HG02571 (cell line): ENCODE data around the gene TCERG1L.

Source experiments
- ATAC-seq: cut with Tn5 transposase; IDR thresholded peaks from one replicate; pipeline ENCODE4 v1.9.1; 2021; ENCODE audit warnings: mild to moderate bottlenecking, moderate library complexity; ENCODE audit not compliant: unreplicated experiment

Gene TCERG1L

GRCh38 chr10:131131726-131132591, 179.6 kb downstream of the TCERG1L start:
- no peak for ATAC-seq

- no peak for ATAC-seq
These were observed 181.5 kb downstream of the TCERG1L start for GRCh38 chr10:131130025-131130424.

- ATAC-seq: no peak
These were observed 182.0 kb downstream of the TCERG1L start for GRCh38 chr10:131129544-131129943.

GRCh38 chr10:131128731-131129130, 182.8 kb downstream of the TCERG1L start:
- no peak for ATAC-seq

GRCh38 chr10:131127610-131128009, 183.9 kb downstream of the TCERG1L start:
- no peak for ATAC-seq

GRCh38 chr10:131127138-131127589, 184.4 kb downstream of the TCERG1L start:
- no peak for ATAC-seq

- no peak for ATAC-seq
These were observed 185.0 kb downstream of the TCERG1L start for GRCh38 chr10:131126321-131127137.

GRCh38 chr10:131125511-131126225, 185.9 kb downstream of the TCERG1L start:
- ATAC-seq: no peak

GRCh38 chr10:131124945-131125344, 186.6 kb downstream of the TCERG1L start:
- ATAC-seq: no peak

GRCh38 chr10:131123496-131123895, 188.0 kb downstream of the TCERG1L start:
- no peak for ATAC-seq

- no peak for ATAC-seq
These were observed 189.9 kb downstream of the TCERG1L start for GRCh38 chr10:131121511-131122035.

GRCh38 chr10:131119626-131120355, 191.7 kb downstream of the TCERG1L start:
- no peak for ATAC-seq

GRCh38 chr10:131117416-131118212, 193.9 kb downstream of the TCERG1L start:
- ATAC-seq: no peak

- ATAC-seq: no peak
These were observed 194.5 kb downstream of the TCERG1L start for GRCh38 chr10:131116991-131117375.

GRCh38 chr10:131116216-131116990, 195.1 kb downstream of the TCERG1L start:
- no peak for ATAC-seq

GRCh38 chr10:131115801-131116200, 195.7 kb downstream of the TCERG1L start:
- ATAC-seq: no peak

GRCh38 chr10:131115321-131115720, 196.2 kb downstream of the TCERG1L start:
- ATAC-seq: no peak

GRCh38 chr10:131114846-131115245, 196.7 kb downstream of the TCERG1L start:
- no peak for ATAC-seq
